ENCODE results near the gene ZNF862. TPM values are rescaled to one million over a fixed set of nuclear protein-coding genes. Genes with fewer than 3 reads are reported as not detected.

ZNF862 gene
- total RNA-seq, 1 donor from 2014 or later, result 10.4 TPM

- H3K36me3 ChIP-seq, result no peaks in the 10 kb centered on the region
- no peaks in the 10 kb centered on the region for H3K4me1 ChIP-seq
- no peak for DNase-seq
- intact Hi-C loops (cut with micrococcal nuclease), result no loop called here
- no peak for TF ChIP-seq CTCF (IDR thresholded peaks at IDR 0.05; ENCODE audit: borderline replicate concordance)
- H3K9me3 ChIP-seq (replicated peaks), result no peaks in the 10 kb centered on the region
- H3K27ac ChIP-seq (replicated peaks), result no peak overlapping the region
- peaks cover 11% of the 10 kb centered on the region for H3K27me3 ChIP-seq (ENCODE audit: low read depth)
- no peak overlapping the region for H3K4me3 ChIP-seq
Observed at GRCh38 chr7:149802966-149803365, 35.2 kb upstream of the ZNF862 start.

- Histone ChIP-seq H3K36me3 (no peaks in the 10 kb centered on the region), H3K27me3 (ENCODE audit: low read depth) (peaks cover 8% of the 10 kb centered on the region), H3K4me1 (no peaks in the 10 kb centered on the region), H3K9me3 (replicated peaks) (no peaks in the 10 kb centered on the region), H3K27ac (replicated peaks) (no peak overlapping the region), H3K4me3 (no peak overlapping the region)
- no peak for DNase-seq
- intact Hi-C loops (cut with micrococcal nuclease), result no loop called here
- TF ChIP-seq CTCF (IDR thresholded peaks at IDR 0.05; ENCODE audit: borderline replicate concordance), result no peak
Observed at GRCh38 chr7:149803551-149804074, 34.6 kb upstream of the ZNF862 start.

DNA sequence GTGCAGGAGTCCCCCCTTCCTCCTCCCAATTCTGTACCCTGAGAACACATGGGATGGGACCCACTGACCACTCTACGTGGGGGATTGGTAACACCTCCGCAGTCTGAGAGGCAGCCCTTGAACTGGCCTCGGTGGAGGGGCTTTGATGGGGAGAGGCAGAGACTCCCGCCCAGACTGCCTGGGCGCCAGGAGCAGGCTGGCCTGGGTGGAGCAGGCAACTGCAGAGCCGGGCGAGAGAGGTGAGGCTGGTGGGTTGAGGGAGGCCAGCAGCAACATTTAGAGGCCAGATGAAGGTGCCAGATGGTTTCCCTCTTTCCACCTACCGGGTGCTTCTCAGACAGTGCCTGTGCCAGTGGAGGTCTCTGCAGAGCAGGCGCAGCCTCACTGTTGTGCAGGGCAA is 34.1 kb upstream of the ZNF862 start:
- no peak for DNase-seq
- Histone ChIP-seq H3K27me3 (ENCODE audit: low read depth) (peaks cover 8% of the 10 kb centered on the region), H3K27ac (replicated peaks) (no peak overlapping the region), H3K9me3 (replicated peaks) (no peaks in the 10 kb centered on the region), H3K36me3 (no peaks in the 10 kb centered on the region), H3K4me1 (no peaks in the 10 kb centered on the region), H3K4me3 (no peak overlapping the region)
- intact Hi-C loops (cut with micrococcal nuclease), result no loop called here
- no peak for TF ChIP-seq CTCF (IDR thresholded peaks at IDR 0.05; ENCODE audit: borderline replicate concordance)

DNA sequence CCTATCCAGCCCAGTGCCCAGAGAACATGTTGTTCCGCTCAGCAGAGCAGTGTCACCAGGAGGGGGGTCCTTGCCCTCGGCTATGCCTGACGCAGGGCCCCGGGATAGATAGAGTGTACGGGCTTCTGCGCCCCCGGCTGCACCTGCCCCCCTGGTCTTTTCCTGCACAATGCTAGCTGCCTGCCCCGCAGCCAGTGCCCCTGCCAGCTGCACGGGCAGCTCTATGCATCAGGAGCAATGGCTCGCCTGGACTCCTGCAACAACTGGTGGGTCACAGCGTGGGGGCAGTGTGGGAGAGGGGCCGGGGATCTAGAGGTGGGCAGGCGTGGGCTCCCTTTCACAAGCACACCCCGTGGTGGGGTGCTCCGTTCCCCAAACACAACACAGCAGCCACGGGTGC is 31.4 kb upstream of the ZNF862 start:
- H3K4me3 ChIP-seq, result no peak overlapping the region
- H3K9me3 ChIP-seq (replicated peaks), result no peaks in the 10 kb centered on the region
- TF ChIP-seq CTCF (IDR thresholded peaks at IDR 0.05; ENCODE audit: borderline replicate concordance), result no peak
- no peaks in the 10 kb centered on the region for H3K4me1 ChIP-seq
- H3K27me3 ChIP-seq (ENCODE audit: low read depth), result peaks cover 8% of the 10 kb centered on the region
- DNase-seq, result no peak
- no peak overlapping the region for H3K27ac ChIP-seq (replicated peaks)
- no peaks in the 10 kb centered on the region for H3K36me3 ChIP-seq
- intact Hi-C loops (cut with micrococcal nuclease), result no loop called here

GRCh38 chr7:149808311-149808710 is 29.9 kb upstream of the ZNF862 start:
- TF ChIP-seq CTCF (IDR thresholded peaks at IDR 0.05; ENCODE audit: borderline replicate concordance), result no peak
- Histone ChIP-seq H3K36me3 (no peaks in the 10 kb centered on the region), H3K4me3 (no peak overlapping the region), H3K27ac (replicated peaks) (no peak overlapping the region), H3K4me1 (no peaks in the 10 kb centered on the region), H3K27me3 (ENCODE audit: low read depth) (peaks cover 8% of the 10 kb centered on the region), H3K9me3 (replicated peaks) (no peaks in the 10 kb centered on the region)
- intact Hi-C loops (cut with micrococcal nuclease), result no loop called here
- DNase-seq, result no peak

All from left ventricle myocardium inferior (tissue), 1 donor.